HG03139 (cell line): ENCODE data around the gene PTP4A1.
"Not testable (repeated sequence)": the region's sequence is repeated elsewhere in the genome, so short reads cannot be mapped to it uniquely, and the experiment has no call there.

Source experiments
- ATAC-seq: cut with Tn5 transposase; IDR thresholded peaks from one replicate; pipeline ENCODE4 v1.9.1; 2021; ENCODE audit not compliant: unreplicated experiment

The PTP4A1 gene

GRCh38 chr6:63581355-63582013 is 9.2 kb downstream of the PTP4A1 start:
- ATAC-seq: no peak

GRCh38 chr6:63582579-63583231 is 10.4 kb downstream of the PTP4A1 start:
- ATAC-seq: no peak

- no peak for ATAC-seq
These were observed 11.8 kb downstream of the PTP4A1 start for GRCh38 chr6:63584125-63584514.

- no peak for ATAC-seq
These were observed 12.3 kb downstream of the PTP4A1 start for GRCh38 chr6:63584566-63584965.

- not testable (repeated sequence) for ATAC-seq
These were observed 13.4 kb downstream of the PTP4A1 start for GRCh38 chr6:63585652-63586051.

- ATAC-seq: no peak
These were observed 17.7 kb downstream of the PTP4A1 start for GRCh38 chr6:63589952-63590411.

- ATAC-seq: no peak
These were observed 20.6 kb downstream of the PTP4A1 start for GRCh38 chr6:63592886-63593285.

GRCh38 chr6:63597141-63598048 is 25.1 kb downstream of the PTP4A1 start:
- no peak for ATAC-seq

GRCh38 chr6:63598049-63599036 is 26.1 kb downstream of the PTP4A1 start:
- ATAC-seq: peak; percentile 100

GRCh38 chr6:63599243-63599642 is 27.0 kb downstream of the PTP4A1 start:
- no peak for ATAC-seq

- no peak for ATAC-seq
These were observed 27.9 kb downstream of the PTP4A1 start for GRCh38 chr6:63600136-63600535.

- ATAC-seq: no peak
These were observed 37.0 kb downstream of the PTP4A1 start for GRCh38 chr6:63609231-63609630.

- ATAC-seq: no peak
These were observed 38.7 kb downstream of the PTP4A1 start for GRCh38 chr6:63610944-63611343.

- ATAC-seq: no peak
These were observed 39.3 kb downstream of the PTP4A1 start for GRCh38 chr6:63611560-63611959.

GRCh38 chr6:63615590-63615989 is 43.3 kb downstream of the PTP4A1 start:
- no peak for ATAC-seq
